K562 treated with DMSO at 1 percent for 24 hours (cell line): ENCODE measurements around the gene MRPL1. TPM values are rescaled to one million over a fixed set of nuclear protein-coding genes. Genes with fewer than 3 reads are reported as not detected.

ENCODE experiments used
- total RNA-seq: library from RNA; unstranded; fragments of 300-600 nt; gene quantifications from 2 replicates; pipeline ENCODE4 v1.2.3, GENCODE V29; 2022; ENCODE audit warnings: low read depth; ENCODE audit not compliant: insufficient read depth

MRPL1 gene
- 8.4 and 11.1 TPM in 2 replicates for total RNA-seq

GRCh38 chr4:77862478-77863216, at the start of gene MRPL1:
MRPL1 (plus strand) TSS chr4:77862830; CDS start chr4:77862849, 19 bp downstream.

DNA sequence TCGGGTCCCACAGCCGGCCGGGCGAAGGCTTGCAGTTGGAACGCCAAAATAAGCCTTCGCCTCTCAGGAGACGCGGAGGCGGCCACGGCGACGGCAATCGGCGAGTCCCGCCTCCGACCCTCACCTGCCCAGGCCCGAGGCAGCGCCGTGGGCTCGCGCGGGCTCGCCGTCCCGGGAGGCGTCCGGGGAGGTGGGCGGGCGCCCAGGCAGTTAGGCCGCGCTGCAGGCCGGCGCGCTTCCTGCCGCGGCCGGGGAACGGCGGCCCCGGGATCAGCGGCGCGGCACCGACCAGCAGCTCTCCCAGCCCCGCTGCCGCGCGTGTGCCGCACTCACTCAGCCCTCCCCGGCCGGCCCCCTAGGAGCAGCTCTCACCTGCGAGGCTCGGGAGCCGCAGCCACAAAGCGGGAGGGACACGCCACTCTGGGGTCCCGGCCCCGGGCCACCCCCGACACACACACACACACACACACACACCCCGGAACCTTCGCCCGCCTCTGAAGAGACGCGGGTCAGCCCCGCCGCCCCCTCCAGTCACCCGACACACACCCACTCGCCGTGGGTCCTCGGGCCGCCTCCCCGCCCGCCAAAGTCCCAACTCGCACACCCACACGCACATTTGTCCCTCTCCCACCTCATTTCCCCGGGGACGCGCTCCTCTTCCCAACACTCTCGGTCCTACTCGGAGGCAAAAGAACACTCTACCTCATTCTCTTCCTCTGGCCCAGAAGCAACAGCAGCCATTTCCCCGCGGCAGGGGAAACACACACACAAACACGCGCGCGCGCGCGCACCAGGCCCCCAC, 43.8 kb upstream of the MRPL1 start, which contains the start of gene CNOT6L:
TSS of gene CNOT6L (minus strand) at position 767 of the 802 bp plus-strand sequence. CDS start at position 707, 60 bp downstream.

Other genes starting within 250 kb of the MRPL1 start
- 8.4 and 10.7 TPM in 2 replicates for gene CNOT6L, start 43.5 kb upstream of the MRPL1 start, total RNA-seq
- 0.03 and 0.94 TPM in 2 replicates for gene FRAS1, start 194.5 kb downstream of the MRPL1 start, total RNA-seq